ENCODE results near the gene PITPNM3. TPM values are rescaled to one million over a fixed set of nuclear protein-coding genes. Genes with fewer than 3 reads are reported as not detected.

The PITPNM3 gene
- total and polyA plus RNA-seq, 10 donors = 5.4 to 215 (median 125) TPM

GRCh38 chr17:6583411-6583810 is 27.1 kb upstream of the PITPNM3 start:
- Histone ChIP-seq H3K27ac (no peak overlapping the region), H3K4me3 (no peak overlapping the region), H3K9me3 (peaks cover 0 to 11% (median 8%) of the 10 kb centered on the region in 8 donors), H3K4me1 (no peaks in the 10 kb centered on the region), H3K36me3 (peaks cover 7 to 89% (median 37%) of the 10 kb centered on the region in 6 donors), H3K27me3 (replicated peaks in 1 of 7) (no peaks in the 10 kb centered on the region)
- intact Hi-C loops (cut with DNase I; ENCODE audit: low total_unique reads) = no loop called here
- TF ChIP-seq CTCF (IDR thresholded peaks at IDR 0.05 in 8 of 11, conservative IDR thresholded peaks at IDR 0.05 in 3 of 11) (no peak), POLR2A (IDR thresholded peaks at IDR 0.05) (no peak), POLR2AphosphoS5 (IDR thresholded peaks at IDR 0.05) (no peak)
- no peak for DNase-seq
- WGBS, 5 donors = 95 to 98% (median 97%) methylated on average over 4 of the region's 4 CpGs

GRCh38 chr17:6580625-6581024 is 24.3 kb upstream of the PITPNM3 start:
- 78 to 87% (median 83%) methylated on average over 9 of the region's 9 CpGs for WGBS, 5 donors
- intact Hi-C loops (cut with DNase I; ENCODE audit: low total_unique reads) = no loop called here
- peaks cover 0 to 6% (median 4%) of the 10 kb centered on the region in 8 donors for H3K9me3 ChIP-seq
- TF ChIP-seq CTCF (IDR thresholded peaks at IDR 0.05 in 8 of 11, conservative IDR thresholded peaks at IDR 0.05 in 3 of 11) = no peak
- TF ChIP-seq POLR2AphosphoS5 (IDR thresholded peaks at IDR 0.05) = no peak
- TF ChIP-seq POLR2A (IDR thresholded peaks at IDR 0.05) = no peak
- H3K4me3 ChIP-seq = no peak overlapping the region
- H3K36me3 ChIP-seq = peaks cover 3 to 72% (median 13%) of the 10 kb centered on the region in 6 donors
- DNase-seq = no peak
- no peaks in the 10 kb centered on the region for H3K27me3 ChIP-seq (replicated peaks in 1 of 7)
- no peak overlapping the region for H3K27ac ChIP-seq
- peaks cover 4 to 15% (median 8%) of the 10 kb centered on the region in 6 donors for H3K4me1 ChIP-seq

- Histone ChIP-seq H3K9me3 (no peaks in the 10 kb centered on the region), H3K27me3 (replicated peaks in 1 of 7) (no peaks in the 10 kb centered on the region), H3K27ac (no peak overlapping the region), H3K36me3 (peaks cover 0 to 51% (median 11%) of the 10 kb centered on the region in 6 donors), H3K4me3 (no peak overlapping the region), H3K4me1 (peaks cover 18 to 34% (median 23%) of the 10 kb centered on the region in 6 donors)
- no peak for TF ChIP-seq CTCF (IDR thresholded peaks at IDR 0.05 in 8 of 11, conservative IDR thresholded peaks at IDR 0.05 in 3 of 11)
- TF ChIP-seq POLR2AphosphoS5 (IDR thresholded peaks at IDR 0.05) = no peak
- no peak for TF ChIP-seq POLR2A (IDR thresholded peaks at IDR 0.05)
- intact Hi-C loops (cut with DNase I; ENCODE audit: low total_unique reads) = no loop called here
- no peak for DNase-seq
- WGBS, 5 donors = 79 to 96% (median 88%) methylated on average over 6 of the region's 6 CpGs
Observed at GRCh38 chr17:6578491-6578890, 22.1 kb upstream of the PITPNM3 start.

GRCh38 chr17:6577686-6578263 is 21.4 kb upstream of the PITPNM3 start:
- WGBS, 5 donors = 82 to 90% (median 87%) methylated on average over 7 of the region's 7 CpGs
- Histone ChIP-seq H3K4me1 (peaks cover 18 to 34% (median 23%) of the 10 kb centered on the region in 6 donors), H3K27me3 (replicated peaks in 1 of 7) (no peaks in the 10 kb centered on the region), H3K9me3 (no peaks in the 10 kb centered on the region), H3K36me3 (peaks cover 0 to 44% (median 11%) of the 10 kb centered on the region in 6 donors), H3K27ac (no peak overlapping the region), H3K4me3 (no peak overlapping the region)
- intact Hi-C loops (cut with DNase I; ENCODE audit: low total_unique reads) = no loop called here
- no peak for TF ChIP-seq CTCF (IDR thresholded peaks at IDR 0.05 in 8 of 11, conservative IDR thresholded peaks at IDR 0.05 in 3 of 11)
- no peak for TF ChIP-seq POLR2A (IDR thresholded peaks at IDR 0.05)
- no peak for TF ChIP-seq POLR2AphosphoS5 (IDR thresholded peaks at IDR 0.05)
- no peak for DNase-seq

Measured in spleen (tissue), 11 donors.